HCT116 (cell line): ENCODE data around the gene CELF3. TPM values are rescaled to one million over a fixed set of nuclear protein-coding genes. Genes with fewer than 3 reads are reported as not detected.

Experiments used
- ATAC-seq: fragments of 200-7000 bp; cut with Tn5 transposase; 2 replicates; pipeline ENCODE4 v1.9.1; 2020; ENCODE audit warnings: mild to moderate bottlenecking, moderate library complexity
- BruUV-seq: library from RNA; stranded (reverse); fragments of 400-500 nt; replicated peaks from 2 replicates; lab custom pipeline; 2021; lab: Mats Ljungman, UMichigan
- CTCF ChIA-PET: fragments of 300-600 bp; sonication (Branson Sonifier 250); formaldehyde crosslinking; loops from one replicate; lab custom pipeline; 2021; ENCODE audit warnings: antibody characterized with exemption; lab: Charles Lee
- POLR2A ChIA-PET: fragments of 300-600, 350-600 bp; sonication (Branson Sonifier 250); formaldehyde crosslinking; loops from one replicate; lab custom pipeline; 2021; ENCODE audit warnings: antibody characterized with exemption; lab: Charles Lee
- RAD21 ChIA-PET, 2 experiments: fragments of 300-600 bp; sonication (Branson Sonifier 250); formaldehyde crosslinking; loops; one replicate each; lab custom pipeline; 2023; ENCODE audit warnings: low total read pairs in 2 of 2; ENCODE audit not compliant: uncharacterized antibody in 2 of 2, unreplicated experiment in 2 of 2, low non-redundant PET in 1 of 2; lab: Charles Lee
- DNase-seq: peaks from one replicate; pipeline ENCODE4 v3.0.0-alpha.2; 2010; ENCODE audit warnings: low read depth, low spot score
- H2AFZ ChIP-seq: fragments of 200-600 bp; shearing (Covaris generic), sonication (generic); 2 replicates; pipeline ENCODE4 v1.6.1; 2017; ENCODE audit warnings: low read depth, mixed run types, mixed read lengths, antibody characterized with exemption, low read length; ENCODE audit not compliant: poor library complexity, severe bottlenecking
- H3K27ac ChIP-seq: 2 replicates; pipeline ENCODE4 v1.5.1; 2012; ENCODE audit warnings: low read depth, low read length
- H3K27me3 ChIP-seq: fragments of 200-600 bp; sonication (generic); 2 replicates; pipeline ENCODE4 v1.6.1; 2016; ENCODE audit warnings: mixed run types, low read length, mixed read lengths; ENCODE audit not compliant: insufficient read depth
- H3K36me3 ChIP-seq, 2 experiments: fragments of 200-500 bp in 1 of 2; fragments of 200-600 bp in 1 of 2; sonication (Bioruptor generic) in 1 of 2; sonication (generic) in 1 of 2; 2 replicates each; pipeline versions ENCODE4 v1.5.1 to v1.6.1; 2014 to 2016; ENCODE audit warnings: low read length in 2 of 2, inconsistent platforms in 1 of 2, mixed read lengths in 1 of 2, mixed run types in 1 of 2; ENCODE audit not compliant: insufficient read depth in 2 of 2, control insufficient read depth in 1 of 2
- H3K4me1 ChIP-seq, 2 experiments: fragments of 200-600 bp in 1 of 2; sonication (generic) in 1 of 2; 2 replicates each; pipeline versions ENCODE4 v1.5.1 to v1.6.1; 2012 to 2017; ENCODE audit warnings: low read length in 2 of 2, inconsistent platforms in 1 of 2, mild to moderate bottlenecking in 1 of 2, mixed read lengths in 1 of 2, mixed run types in 1 of 2, moderate library complexity in 1 of 2; ENCODE audit not compliant: insufficient read depth in 2 of 2, control insufficient read depth in 1 of 2
- H3K4me2 ChIP-seq: fragments of 200-600 bp; sonication (generic); 2 replicates; pipeline ENCODE4 v1.6.1; 2017; ENCODE audit warnings: mixed run types, low read length, mixed read lengths
- H3K4me3 ChIP-seq, 2 experiments: fragments of 200-600 bp in 1 of 2; sonication (generic) in 1 of 2; replicated peaks in 1 of 2; 2 replicates each; pipeline ENCODE4 v1.5.1; 2011 to 2016; ENCODE audit warnings: low read length in 2 of 2, control low read depth in 1 of 2, low read depth in 1 of 2, mild to moderate bottlenecking in 1 of 2, mixed read lengths in 1 of 2, mixed run types in 1 of 2
- H3K79me2 ChIP-seq: fragments of 200-600 bp; sonication (generic); 2 replicates; pipeline ENCODE4 v1.6.1; 2017; ENCODE audit warnings: mild to moderate bottlenecking, mixed run types, low read length, moderate library complexity, mixed read lengths; ENCODE audit not compliant: insufficient read depth
- H3K9ac ChIP-seq: fragments of 200-600 bp; sonication (generic); 2 replicates; pipeline ENCODE4 v1.6.1; 2016; ENCODE audit warnings: low read length, mixed read lengths
- H3K9me2 ChIP-seq: fragments of 200-600 bp; sonication (generic), shearing (Covaris generic); 2 replicates; pipeline ENCODE4 v1.6.1; 2017; ENCODE audit warnings: mixed run types, mild to moderate bottlenecking, moderate library complexity; ENCODE audit not compliant: insufficient read depth
- H3K9me3 ChIP-seq, 2 experiments: fragments of 200-500 bp in 1 of 2; fragments of 200-600 bp in 1 of 2; sonication (Bioruptor generic) in 1 of 2; sonication (generic) in 1 of 2; 2 replicates each; pipeline ENCODE4 v1.6.1; 2014 to 2017; ENCODE audit warnings: low read length in 2 of 2, mixed read lengths in 2 of 2, inconsistent platforms in 1 of 2, low read depth in 1 of 2, mild to moderate bottlenecking in 1 of 2, mixed run types in 1 of 2, moderate library complexity in 1 of 2; ENCODE audit not compliant: control insufficient read depth in 1 of 2, insufficient read depth in 1 of 2
- H4K20me1 ChIP-seq: fragments of 200-600 bp; sonication (generic), shearing (Covaris generic); 2 replicates; pipeline ENCODE4 v1.6.1; 2017; ENCODE audit warnings: mixed run types, mild to moderate bottlenecking, moderate library complexity; ENCODE audit not compliant: insufficient read depth
- ATF3 ChIP-seq: IDR thresholded peaks from 2 replicates; pipeline ENCODE4 v1.6.1; 2012
- CEBPB ChIP-seq: IDR thresholded peaks from 2 replicates; pipeline ENCODE4 v1.6.1; 2012; ENCODE audit warnings: low read depth
- EGR1 ChIP-seq: IDR thresholded peaks from 2 replicates; pipeline ENCODE4 v1.6.1; 2012; ENCODE audit warnings: low read depth
- EZH2 ChIP-seq: fragments of 200-600 bp; sonication (generic); IDR thresholded peaks from 2 replicates; pipeline ENCODE4 v1.6.1; 2017; ENCODE audit warnings: antibody characterized with exemption, mixed run types
- EZH2phosphoT487 ChIP-seq: fragments of 200-600 bp; IDR thresholded peaks from 2 replicates; pipeline ENCODE4 v1.6.1; 2018; ENCODE audit warnings: antibody characterized with exemption, borderline replicate concordance
- FOSL1 ChIP-seq: IDR thresholded peaks from 2 replicates; pipeline ENCODE4 v1.6.1; 2012; ENCODE audit warnings: low read depth
- JUND ChIP-seq: IDR thresholded peaks from 2 replicates; pipeline ENCODE4 v1.6.1; 2012
- SIN3A ChIP-seq: IDR thresholded peaks from 2 replicates; pipeline ENCODE4 v1.6.1; 2012; ENCODE audit warnings: low read depth
- SRF ChIP-seq: IDR thresholded peaks from 2 replicates; pipeline ENCODE4 v1.6.1; 2012; ENCODE audit warnings: low read depth
- YY1 ChIP-seq: IDR thresholded peaks from 2 replicates; pipeline ENCODE4 v1.6.1; 2011; ENCODE audit warnings: low read length, low read depth, moderate library complexity, mild to moderate bottlenecking; ENCODE audit not compliant: insufficient replicate concordance; ENCODE audit errors: extremely low read depth
- ZFX ChIP-seq: fragments of 450-650 bp; IDR thresholded peaks from 2 replicates; pipeline ENCODE4 v1.6.1; 2017
- intact Hi-C: fragments of 100-400 bp; cut with micrococcal nuclease; formaldehyde crosslinking; loops from 2 replicates; pipeline ENCODE4 v1.10.0; 2022
- total RNA-seq: library from RNA; stranded (reverse); gene quantifications from one replicate; pipeline ENCODE4 v1.2.1, GENCODE V29; 2021; ENCODE audit not compliant: unreplicated experiment
- TF ChIP-seq, protein P1 (sequence below): IDR thresholded peaks from 2 replicates; pipeline ENCODE4 v1.6.1; 2012
- TF ChIP-seq, protein P2 (sequence below): IDR thresholded peaks from 2 replicates; pipeline ENCODE4 v1.6.1; 2012; ENCODE audit warnings: low read depth

The CELF3 gene
- total RNA-seq, 1 experiment from 2014 or later, result not detected

DNA sequence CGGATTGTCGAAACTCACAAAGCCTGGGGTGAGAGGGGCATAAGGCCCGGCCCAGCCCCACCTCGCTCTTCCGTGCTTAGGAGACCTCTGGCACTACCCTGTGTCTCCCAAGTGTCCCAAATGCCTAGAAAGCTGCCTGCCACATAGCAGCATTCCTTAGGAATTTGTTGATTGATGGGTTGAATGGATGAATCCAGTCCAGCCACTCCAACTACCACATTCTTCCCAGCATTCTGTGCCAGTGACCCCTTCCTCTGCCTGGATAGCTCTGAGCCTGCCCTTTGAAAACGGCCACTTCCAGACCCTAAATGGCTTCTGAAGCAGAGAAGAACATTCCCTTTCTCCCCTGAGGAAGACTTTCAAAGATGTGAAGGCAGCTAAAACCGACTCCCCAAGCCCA lies 11.5 kb downstream of the CELF3 start:
- CTCF ChIA-PET, result no interaction called here
- POLR2A ChIA-PET, result no interaction called here
- no TSS peak for BruUV-seq

More for the DNA sequence above, 11.5 kb downstream of the CELF3 start:
- Histone ChIP-seq H3K9ac (no peak overlapping the region), H2AFZ (no peak overlapping the region), H4K20me1 (no peaks in the 10 kb centered on the region), H3K4me3 (no peak overlapping the region), H3K4me1 (no peaks in the 10 kb centered on the region; a peak in 1 of 4 replicates), H3K27me3 (no peaks in the 10 kb centered on the region), H3K9me2 (no peaks in the 10 kb centered on the region), H3K4me2 (no peak overlapping the region), H3K36me3 (peaks cover 2 to 4% of the 10 kb centered on the region in 2 experiments; a peak in 2 of 4 replicates), H3K27ac (no peak overlapping the region), H3K79me2 (no peaks in the 10 kb centered on the region), H3K9me3 (no peaks in the 10 kb centered on the region)
- RAD21 ChIA-PET, result no interaction called here
- no peak for ATAC-seq
- intact Hi-C loops, result no loop called here
- no peak for DNase-seq
- TF ChIP-seq, protein P1, sequence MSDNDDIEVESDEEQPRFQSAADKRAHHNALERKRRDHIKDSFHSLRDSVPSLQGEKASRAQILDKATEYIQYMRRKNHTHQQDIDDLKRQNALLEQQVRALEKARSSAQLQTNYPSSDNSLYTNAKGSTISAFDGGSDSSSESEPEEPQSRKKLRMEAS, result no peak
- TF ChIP-seq, protein P2, sequence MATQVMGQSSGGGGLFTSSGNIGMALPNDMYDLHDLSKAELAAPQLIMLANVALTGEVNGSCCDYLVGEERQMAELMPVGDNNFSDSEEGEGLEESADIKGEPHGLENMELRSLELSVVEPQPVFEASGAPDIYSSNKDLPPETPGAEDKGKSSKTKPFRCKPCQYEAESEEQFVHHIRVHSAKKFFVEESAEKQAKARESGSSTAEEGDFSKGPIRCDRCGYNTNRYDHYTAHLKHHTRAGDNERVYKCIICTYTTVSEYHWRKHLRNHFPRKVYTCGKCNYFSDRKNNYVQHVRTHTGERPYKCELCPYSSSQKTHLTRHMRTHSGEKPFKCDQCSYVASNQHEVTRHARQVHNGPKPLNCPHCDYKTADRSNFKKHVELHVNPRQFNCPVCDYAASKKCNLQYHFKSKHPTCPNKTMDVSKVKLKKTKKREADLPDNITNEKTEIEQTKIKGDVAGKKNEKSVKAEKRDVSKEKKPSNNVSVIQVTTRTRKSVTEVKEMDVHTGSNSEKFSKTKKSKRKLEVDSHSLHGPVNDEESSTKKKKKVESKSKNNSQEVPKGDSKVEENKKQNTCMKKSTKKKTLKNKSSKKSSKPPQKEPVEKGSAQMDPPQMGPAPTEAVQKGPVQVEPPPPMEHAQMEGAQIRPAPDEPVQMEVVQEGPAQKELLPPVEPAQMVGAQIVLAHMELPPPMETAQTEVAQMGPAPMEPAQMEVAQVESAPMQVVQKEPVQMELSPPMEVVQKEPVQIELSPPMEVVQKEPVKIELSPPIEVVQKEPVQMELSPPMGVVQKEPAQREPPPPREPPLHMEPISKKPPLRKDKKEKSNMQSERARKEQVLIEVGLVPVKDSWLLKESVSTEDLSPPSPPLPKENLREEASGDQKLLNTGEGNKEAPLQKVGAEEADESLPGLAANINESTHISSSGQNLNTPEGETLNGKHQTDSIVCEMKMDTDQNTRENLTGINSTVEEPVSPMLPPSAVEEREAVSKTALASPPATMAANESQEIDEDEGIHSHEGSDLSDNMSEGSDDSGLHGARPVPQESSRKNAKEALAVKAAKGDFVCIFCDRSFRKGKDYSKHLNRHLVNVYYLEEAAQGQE, result no peak
- no peak for TF ChIP-seq FOSL1
- TF ChIP-seq ZFX, result no peak
- no peak for TF ChIP-seq JUND
- TF ChIP-seq SIN3A, result no peak
- TF ChIP-seq EGR1, result no peak
- TF ChIP-seq ATF3, result no peak
- no peak for TF ChIP-seq YY1
- TF ChIP-seq EZH2phosphoT487, result no peak
- no peak for TF ChIP-seq SRF
- no peak for TF ChIP-seq CEBPB
- TF ChIP-seq EZH2, result no peak
